MM.1S (cell line): ENCODE measurements around the gene EEF2K.

Source experiments
- CTCF ChIP-seq: fragments of 300-600 bp; sonication (generic); IDR thresholded peaks from 2 replicates; pipeline ENCODE4 v1.5.1; 2016; ENCODE audit warnings: antibody characterized with exemption, low read length, mixed read lengths
- EZH2 ChIP-seq: fragments of 300-600 bp; sonication (generic); optimal IDR thresholded peaks from 2 replicates; pipeline ENCODE3; 2017; ENCODE audit warnings: low read depth, mild to moderate bottlenecking, antibody characterized with exemption, low read length, mixed read lengths

GRCh38 chr16:22232277-22233036 is 26.4 kb downstream of the EEF2K start:
- TF ChIP-seq CTCF (no peak), EZH2 (no peak)
